Type B pancreatic cell (in vitro differentiated cells): ENCODE results near the gene SYNE3. TPM values are rescaled to one million over a fixed set of nuclear protein-coding genes. Genes with fewer than 3 reads are reported as not detected.
A peak's percentile ranks its signal among the peaks of the same experiment; 100 is the strongest.

Source experiments
- DNase-seq: peaks from one replicate; pipeline ENCODE4 v3.0.0; 2021; ENCODE audit warnings: mixed read lengths; ENCODE audit not compliant: unreplicated experiment; ENCODE audit errors: extremely low spot score
- H3K27ac Mint-ChIP-seq: 2 replicates; pipeline ENCODE4 v1.8.0; 2021; ENCODE audit warnings: mild to moderate bottlenecking, mixed read lengths
- H3K27me3 Mint-ChIP-seq: 2 replicates; pipeline ENCODE4 v1.8.0; 2021; ENCODE audit warnings: mixed read lengths
- H3K36me3 Mint-ChIP-seq: 2 replicates; pipeline ENCODE4 v1.8.0; 2021; ENCODE audit warnings: mixed read lengths
- H3K4me1 Mint-ChIP-seq: one replicate; pipeline ENCODE4 v1.8.0; 2021; ENCODE audit warnings: mixed read lengths; ENCODE audit not compliant: unreplicated experiment
- H3K4me3 Mint-ChIP-seq: 2 replicates; pipeline ENCODE4 v1.8.0; 2021; ENCODE audit warnings: mild to moderate bottlenecking, mixed read lengths
- H3K9me3 Mint-ChIP-seq: 2 replicates; pipeline ENCODE4 v1.8.0; 2021; ENCODE audit warnings: mixed read lengths
- CTCF ChIP-seq: fragments of 200-600 bp; sonication (generic); conservative IDR thresholded peaks from 2 replicates; pipeline ENCODE4 v1.5.0; 2021; ENCODE audit warnings: antibody characterized with exemption, mild to moderate bottlenecking
- total RNA-seq: library from RNA; stranded (reverse); gene quantifications from 2 replicates; pipeline ENCODE4 v1.2.1, GENCODE V29; 2021; ENCODE audit warnings: low replicate concordance

Gene SYNE3
- total RNA-seq, 1 donor from 2014 or later: 0.65 TPM

DNA sequence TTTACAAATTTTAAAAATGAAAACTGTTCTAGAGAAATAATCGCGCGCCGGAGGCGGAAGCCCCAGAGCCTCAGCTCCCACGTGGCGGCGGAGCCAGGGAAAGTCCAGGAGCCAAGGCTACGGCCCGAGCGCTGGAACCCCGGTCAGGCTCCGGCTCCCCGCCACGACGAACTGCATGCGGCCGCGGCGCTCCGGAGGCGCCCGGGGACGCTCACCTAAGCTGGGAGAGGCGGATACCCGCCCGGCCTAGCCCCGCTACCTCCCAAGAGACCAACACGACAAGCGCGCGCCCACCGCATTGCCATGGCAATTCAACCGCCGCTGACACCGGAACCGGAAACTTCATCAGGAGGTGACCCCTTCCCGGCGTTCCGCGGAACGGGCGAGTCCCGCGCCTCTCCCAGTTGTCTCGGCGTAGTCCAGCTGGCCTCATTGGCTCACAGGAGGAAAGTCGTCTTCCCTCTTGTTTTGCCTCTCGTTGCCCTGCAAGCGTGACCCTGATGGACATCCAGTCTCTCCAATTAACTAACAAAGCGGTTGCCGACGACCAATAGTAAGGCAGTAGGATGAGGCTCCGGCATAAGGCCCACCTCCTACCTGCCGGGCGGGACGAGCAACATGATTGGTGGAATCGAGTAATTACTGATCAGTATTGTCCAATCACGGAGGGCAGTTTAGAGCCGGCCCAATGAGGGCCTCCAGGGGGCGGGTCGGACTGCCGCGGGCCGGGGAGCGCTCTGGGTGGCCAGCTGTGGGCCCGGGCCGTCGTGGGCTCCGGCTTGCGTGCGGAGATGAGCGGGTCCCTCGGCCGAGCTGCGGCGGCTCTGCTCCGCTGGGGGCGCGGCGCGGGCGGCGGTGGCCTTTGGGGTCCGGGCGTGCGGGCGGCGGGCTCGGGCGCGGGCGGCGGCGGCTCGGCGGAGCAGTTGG is 18.1 kb upstream of the SYNE3 start, which contains the start of gene GLRX5:
Gene GLRX5, plus strand, starts transcription at position 752 of the 927 bp plus-strand sequence. Its CDS starts 40 bp downstream, at position 792.
- Mint-ChIP-seq H3K4me3 (peak within 1 kb of the TSS; percentile 99), H3K9me3 (no peaks in the 10 kb centered on the region), H3K4me1 (peaks cover 49% of the 10 kb centered on the region), H3K36me3 (peaks cover 4% of the 10 kb centered on the region), H3K27ac (peak within 1 kb of the TSS; percentile 99), H3K27me3 (no peaks in the 10 kb centered on the region)
- DNase-seq: peak; percentile 97
- peak; percentile 20 for TF ChIP-seq CTCF

GRCh38 chr14:95533822-95534221 is 17.4 kb upstream of the SYNE3 start:
- H3K36me3 Mint-ChIP-seq: peaks cover 8% of the 10 kb centered on the region
- peak overlapping the region; percentile 99 for H3K27ac Mint-ChIP-seq
- no peaks in the 10 kb centered on the region for H3K27me3 Mint-ChIP-seq
- H3K4me1 Mint-ChIP-seq: peaks cover 49% of the 10 kb centered on the region
- H3K9me3 Mint-ChIP-seq: no peaks in the 10 kb centered on the region
- TF ChIP-seq CTCF: no peak
- no peak for DNase-seq
- H3K4me3 Mint-ChIP-seq: peak overlapping the region; percentile 99

GRCh38 chr14:95533391-95533821 is 17.0 kb upstream of the SYNE3 start:
- H3K27ac Mint-ChIP-seq: peak overlapping the region; percentile 99
- peaks cover 8% of the 10 kb centered on the region for H3K36me3 Mint-ChIP-seq
- peak overlapping the region; percentile 99 for H3K4me3 Mint-ChIP-seq
- peaks cover 48% of the 10 kb centered on the region for H3K4me1 Mint-ChIP-seq
- no peaks in the 10 kb centered on the region for H3K27me3 Mint-ChIP-seq
- no peak for TF ChIP-seq CTCF
- no peak for DNase-seq
- H3K9me3 Mint-ChIP-seq: no peaks in the 10 kb centered on the region

DNA sequence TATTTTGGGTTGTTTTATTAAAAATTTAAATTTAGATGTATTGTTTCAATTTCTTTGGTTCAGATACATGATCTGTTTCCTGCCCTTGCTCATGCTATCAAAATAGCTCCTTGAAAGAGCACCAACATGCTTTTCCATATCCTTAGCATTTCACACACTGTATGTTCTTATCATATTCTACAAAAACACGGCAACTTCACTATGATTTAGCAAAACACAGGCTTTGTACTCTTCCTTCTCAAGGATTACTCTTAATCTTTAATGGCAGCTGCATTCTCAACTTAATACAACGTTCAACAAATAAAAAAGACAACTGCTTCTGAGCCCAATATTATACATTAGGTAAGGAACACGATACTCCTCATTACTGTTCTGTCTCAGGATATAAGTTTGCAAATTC is 15.5 kb upstream of the SYNE3 start:
- H3K4me3 Mint-ChIP-seq: peak overlapping the region; percentile 99
- H3K36me3 Mint-ChIP-seq: peaks cover 8% of the 10 kb centered on the region
- H3K27ac Mint-ChIP-seq: peak overlapping the region; percentile 24
- no peak for TF ChIP-seq CTCF
- H3K9me3 Mint-ChIP-seq: no peaks in the 10 kb centered on the region
- no peaks in the 10 kb centered on the region for H3K27me3 Mint-ChIP-seq
- no peak for DNase-seq
- peaks cover 40% of the 10 kb centered on the region for H3K4me1 Mint-ChIP-seq

- DNase-seq: no peak
- no peak overlapping the region for H3K27ac Mint-ChIP-seq
Observed at GRCh38 chr14:95531473-95531872, 15.0 kb upstream of the SYNE3 start.

More at GRCh38 chr14:95531473-95531872, 15.0 kb upstream of the SYNE3 start:
- Mint-ChIP-seq H3K27me3 (no peaks in the 10 kb centered on the region), H3K4me1 (peaks cover 36% of the 10 kb centered on the region), H3K4me3 (no peak overlapping the region), H3K9me3 (no peaks in the 10 kb centered on the region), H3K36me3 (peaks cover 8% of the 10 kb centered on the region)
- no peak for TF ChIP-seq CTCF
